ENCODE results near the gene NKAIN2.

NKAIN2 gene

DNA sequence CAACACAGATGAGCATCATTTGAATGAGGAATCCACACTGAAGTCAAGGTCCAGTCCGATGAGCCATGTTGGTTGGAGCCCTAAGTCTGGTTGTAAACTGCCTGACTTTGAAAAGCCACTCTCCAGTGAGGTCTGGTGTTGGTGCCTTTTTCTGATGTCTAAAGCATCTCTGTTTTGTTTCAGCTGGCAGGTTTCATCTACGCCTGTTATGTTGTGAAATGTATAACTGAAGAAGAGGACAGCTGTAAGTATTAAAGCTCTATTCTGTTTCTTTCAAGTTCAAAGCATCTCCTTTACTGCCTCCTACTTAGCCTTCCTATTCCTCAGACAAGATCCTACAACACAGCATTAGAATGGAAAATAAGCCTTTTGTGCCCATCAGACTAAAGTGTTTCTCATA lies 987.5 kb downstream of the NKAIN2 start:
- no peak for DNase-seq

DNA sequence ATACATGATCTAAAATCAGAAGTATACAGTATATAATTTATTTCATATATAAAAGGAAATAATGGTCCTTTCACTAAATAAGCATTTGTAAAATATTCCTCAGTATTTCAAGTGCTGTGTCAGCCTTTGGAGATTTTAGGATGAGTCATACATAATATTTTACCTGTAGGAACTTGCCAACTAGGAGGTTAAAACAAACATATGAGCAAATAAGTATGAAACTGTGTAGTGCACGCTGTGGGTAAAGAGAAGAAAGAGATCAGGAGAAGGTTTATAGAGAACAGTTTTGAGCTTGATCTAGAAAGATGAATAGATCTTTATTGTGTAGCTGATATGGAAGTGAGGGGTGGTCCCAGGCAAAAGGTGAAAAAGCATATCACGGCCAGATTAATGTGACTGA lies 988.7 kb downstream of the NKAIN2 start:
- DNase-seq, result no peak

DNA sequence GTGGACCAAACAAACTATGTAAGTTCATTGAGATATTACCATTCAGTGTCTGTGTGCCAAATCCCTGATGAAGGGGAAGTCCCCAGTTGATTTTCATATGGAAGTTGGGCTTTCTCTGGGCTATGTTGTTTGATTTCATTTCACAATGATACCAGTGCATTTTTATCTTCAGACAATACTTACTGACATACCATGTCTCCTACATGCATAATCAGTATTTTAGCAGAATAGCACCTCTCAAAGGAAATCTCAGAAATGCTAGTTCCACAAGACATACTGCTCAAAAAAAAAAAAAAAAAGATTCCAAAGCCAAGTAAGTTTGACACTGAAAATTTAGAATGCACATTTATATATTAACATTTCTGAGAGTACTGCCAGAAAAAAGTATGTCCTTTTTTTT lies 989.7 kb downstream of the NKAIN2 start:
- no peak for DNase-seq

DNA sequence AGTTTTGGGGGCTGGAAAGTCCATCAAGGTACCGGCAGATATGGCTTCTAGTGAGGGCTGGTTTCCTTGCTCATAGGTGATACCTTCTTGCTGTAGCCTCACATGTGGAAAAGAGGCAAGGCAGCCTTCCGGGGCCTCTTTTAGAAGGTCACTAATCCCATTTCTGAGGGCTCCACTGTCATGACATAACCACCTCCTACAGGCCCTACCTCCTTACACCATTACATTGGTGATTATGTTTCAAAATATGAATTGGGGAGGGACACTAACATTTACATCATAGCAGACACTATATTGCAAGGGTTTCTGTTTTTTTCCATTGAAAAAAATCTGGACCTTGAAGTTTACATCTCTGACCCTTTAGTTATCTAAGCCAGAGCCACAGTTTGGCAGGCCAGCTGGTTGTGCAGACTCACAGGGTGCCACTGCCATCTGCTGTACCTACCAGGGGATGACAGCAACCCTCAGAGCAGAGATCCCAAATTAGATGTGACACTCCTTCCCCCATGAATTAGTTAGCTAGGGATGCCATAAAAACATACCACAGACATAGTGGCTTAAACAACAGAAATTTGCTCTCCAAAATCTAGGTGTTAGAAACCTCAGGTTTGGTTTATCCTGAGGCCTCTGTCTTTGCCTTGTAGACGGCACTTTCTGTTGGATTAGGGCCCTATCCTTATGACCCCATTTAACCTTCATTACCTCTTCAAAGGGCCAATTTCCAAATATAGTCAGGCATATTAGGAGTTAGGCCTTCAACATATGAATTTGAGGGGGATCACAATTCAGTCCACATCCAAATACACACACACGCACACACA lies 992.2 kb downstream of the NKAIN2 start:
- no peak for DNase-seq

DNA sequence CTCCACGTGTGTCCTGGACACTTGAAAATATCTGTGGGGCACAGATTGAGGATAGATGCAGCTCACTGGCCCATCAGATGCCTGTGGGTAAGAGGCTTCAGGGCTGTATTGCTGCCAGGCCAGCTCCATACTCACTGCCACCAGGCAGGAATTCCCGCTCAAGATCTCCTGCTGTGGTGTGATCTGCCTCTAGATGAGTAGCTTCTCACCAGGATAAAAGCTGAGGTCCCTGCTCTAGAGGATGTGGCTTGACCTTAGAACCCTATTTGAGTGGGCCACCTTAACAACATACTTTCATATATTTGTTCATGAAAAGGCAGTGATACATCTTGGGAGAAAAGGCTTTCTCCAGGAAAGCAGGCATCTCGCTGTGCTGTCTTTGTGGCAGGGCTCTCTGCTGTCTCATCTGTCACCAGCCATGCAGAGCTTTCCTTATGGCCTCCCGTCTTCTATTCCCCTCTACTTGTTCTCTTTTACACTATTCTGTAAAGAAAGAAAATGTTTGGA lies 992.9 kb downstream of the NKAIN2 start:
- no peak for DNase-seq

DNA sequence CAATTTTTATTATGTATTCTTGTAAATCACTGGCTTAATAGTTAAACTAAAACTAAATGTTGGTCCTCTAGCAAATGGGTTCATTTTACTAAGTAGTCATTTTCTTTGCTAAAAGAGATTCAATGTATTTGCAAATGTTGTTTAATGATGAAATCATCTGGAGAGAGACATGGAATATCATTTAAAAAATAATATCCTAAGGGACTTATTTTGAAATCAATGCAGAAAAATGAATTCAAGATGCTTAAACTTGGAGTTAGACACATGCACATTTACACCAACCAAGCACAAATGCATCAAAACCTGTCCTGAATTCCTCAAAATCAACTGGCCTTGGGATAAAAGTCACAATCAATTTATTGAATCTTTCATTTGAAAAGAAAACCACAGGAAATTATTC lies 993.6 kb downstream of the NKAIN2 start:
- no peak for DNase-seq

DNA sequence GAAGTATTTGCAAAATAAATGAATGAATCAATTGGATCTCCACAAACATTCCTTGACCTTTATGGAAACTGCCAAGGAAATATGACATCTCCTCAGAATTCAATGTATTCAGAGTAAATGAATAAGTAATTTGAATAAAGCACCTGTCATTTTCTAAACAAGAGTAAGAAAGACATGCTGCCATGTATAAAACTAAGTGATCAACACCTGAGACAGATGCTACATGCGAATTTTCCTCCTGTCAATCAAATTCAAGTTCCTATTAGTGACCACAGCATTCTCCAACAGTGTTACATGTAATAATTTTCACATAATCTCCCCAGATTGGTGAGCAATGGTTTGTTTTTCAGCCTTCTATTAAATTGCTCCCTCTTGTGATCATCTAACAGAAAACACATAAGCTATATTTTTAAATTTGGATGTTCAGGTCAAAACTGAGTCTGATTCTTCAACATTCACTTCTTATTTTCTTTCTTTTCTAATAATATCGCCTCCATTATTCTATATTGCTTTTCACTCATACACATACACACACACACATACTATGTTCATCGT lies 995.4 kb downstream of the NKAIN2 start:
- DNase-seq, result no peak

DNA sequence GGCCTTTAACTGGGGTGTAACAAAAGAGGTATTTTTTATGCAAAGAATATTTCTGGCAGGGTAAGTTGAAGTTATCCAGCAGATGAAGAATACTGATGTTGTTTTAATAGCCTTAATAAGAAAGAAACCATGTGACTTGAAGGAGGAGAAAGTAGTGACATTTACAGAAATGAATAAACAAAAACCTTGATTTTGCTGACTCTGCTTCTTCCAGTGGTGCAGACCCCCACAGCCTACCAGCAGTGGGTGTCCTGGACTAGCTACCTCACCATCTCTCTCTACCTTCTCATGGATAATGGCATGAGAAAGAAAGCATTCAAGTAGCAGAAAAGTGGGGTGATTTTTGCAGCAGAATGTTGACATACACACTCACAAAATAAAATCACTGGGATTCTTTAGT lies 996.0 kb downstream of the NKAIN2 start:
- DNase-seq, result no peak

DNA sequence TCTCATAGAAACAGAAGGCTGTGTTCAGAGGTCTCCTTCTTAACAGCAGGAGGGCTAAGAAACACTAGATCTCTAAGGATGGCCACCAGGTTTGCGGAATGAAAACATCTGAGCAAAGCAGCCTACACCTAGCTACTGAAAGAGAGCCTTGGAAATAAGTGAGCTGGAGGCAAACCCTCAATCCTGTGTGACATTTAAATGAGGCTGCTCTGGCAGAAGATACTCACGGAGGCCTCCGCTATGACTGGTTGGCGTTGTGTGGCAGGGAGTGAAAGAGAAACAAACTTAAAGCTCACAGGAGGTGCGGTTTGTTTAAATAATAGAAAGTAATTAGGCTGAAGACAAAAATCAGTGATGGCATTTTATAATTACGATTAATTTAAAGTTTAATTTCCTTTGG lies 996.6 kb downstream of the NKAIN2 start:
- no peak for DNase-seq

DNA sequence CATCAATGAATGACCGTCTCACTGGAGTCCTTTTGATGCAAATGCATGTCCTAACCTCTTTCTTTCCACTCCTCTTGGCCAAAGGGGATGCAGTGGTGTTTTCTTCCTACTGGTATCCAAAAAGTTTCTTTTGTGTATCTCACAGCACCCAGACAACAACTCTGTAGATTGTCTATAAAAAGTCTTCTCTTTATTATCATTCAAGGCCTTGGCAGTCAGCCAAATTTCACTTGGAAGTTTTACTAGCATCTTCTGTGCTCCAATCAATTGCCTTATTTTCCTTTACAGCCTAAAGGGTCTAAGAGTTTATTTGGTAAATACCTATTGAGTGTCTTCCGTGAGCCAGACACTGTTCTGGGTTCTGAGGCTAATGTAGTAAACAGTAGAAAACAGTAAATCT lies 1008.4 kb downstream of the NKAIN2 start:
- DNase-seq, result no peak

DNA sequence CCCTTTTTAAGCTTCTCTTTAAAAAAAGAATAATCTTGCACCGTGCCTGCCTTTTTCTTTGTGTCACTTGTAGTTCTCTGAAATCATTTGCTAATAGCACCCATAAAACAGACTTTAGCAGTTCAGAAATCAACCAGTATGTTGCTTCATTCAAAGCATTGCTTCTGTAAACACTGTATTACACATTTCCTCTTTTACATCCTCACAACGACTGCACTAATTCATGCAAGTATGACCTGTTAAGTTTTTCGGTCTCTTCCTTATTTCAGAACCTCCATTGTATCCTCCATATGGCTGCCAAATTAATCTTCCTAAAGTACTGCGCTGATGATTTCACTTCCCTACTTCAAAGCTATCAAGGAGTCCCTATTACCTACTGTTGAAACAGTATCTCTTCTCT lies 1015.7 kb downstream of the NKAIN2 start:
- DNase-seq, result no peak

DNA sequence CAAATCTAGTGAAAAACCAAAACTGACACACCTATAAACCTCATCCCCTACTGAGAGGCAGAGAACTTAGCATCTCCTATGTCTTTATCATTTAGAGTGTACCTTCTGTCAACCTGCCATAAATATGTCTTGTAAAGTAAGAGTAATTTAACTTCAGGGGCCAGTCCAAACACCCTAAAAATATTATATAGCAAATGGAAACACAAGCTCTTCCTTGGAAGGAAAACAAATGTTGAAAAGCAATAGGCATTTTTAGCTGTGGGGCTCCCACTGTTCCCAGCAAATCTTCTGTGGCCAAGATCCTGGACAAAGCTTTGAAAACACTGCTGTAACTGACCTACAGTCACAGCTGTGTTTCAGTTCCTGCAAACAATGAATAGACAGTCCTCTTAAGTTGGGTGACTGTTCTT lies 1018.5 kb downstream of the NKAIN2 start:
- no peak for DNase-seq

DNA sequence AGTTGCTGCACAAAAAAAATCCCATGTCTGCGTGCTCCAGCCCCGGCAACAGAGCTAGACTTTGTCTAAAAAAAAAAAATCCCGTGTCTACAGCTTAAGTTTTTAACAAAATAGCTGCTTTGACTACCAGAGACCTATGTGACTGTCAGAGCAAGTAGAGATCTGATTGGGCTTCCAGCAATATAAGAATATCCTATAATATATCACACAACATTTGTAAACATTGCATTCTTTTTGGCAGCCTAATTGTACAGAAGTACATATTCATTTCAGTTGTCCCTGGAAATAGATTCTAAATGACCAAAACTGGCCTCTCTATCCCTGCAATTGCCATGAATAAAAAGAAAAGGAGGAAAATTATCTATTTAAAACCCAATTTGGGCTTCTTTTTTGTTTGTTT lies 1019.1 kb downstream of the NKAIN2 start:
- no peak for DNase-seq

DNA sequence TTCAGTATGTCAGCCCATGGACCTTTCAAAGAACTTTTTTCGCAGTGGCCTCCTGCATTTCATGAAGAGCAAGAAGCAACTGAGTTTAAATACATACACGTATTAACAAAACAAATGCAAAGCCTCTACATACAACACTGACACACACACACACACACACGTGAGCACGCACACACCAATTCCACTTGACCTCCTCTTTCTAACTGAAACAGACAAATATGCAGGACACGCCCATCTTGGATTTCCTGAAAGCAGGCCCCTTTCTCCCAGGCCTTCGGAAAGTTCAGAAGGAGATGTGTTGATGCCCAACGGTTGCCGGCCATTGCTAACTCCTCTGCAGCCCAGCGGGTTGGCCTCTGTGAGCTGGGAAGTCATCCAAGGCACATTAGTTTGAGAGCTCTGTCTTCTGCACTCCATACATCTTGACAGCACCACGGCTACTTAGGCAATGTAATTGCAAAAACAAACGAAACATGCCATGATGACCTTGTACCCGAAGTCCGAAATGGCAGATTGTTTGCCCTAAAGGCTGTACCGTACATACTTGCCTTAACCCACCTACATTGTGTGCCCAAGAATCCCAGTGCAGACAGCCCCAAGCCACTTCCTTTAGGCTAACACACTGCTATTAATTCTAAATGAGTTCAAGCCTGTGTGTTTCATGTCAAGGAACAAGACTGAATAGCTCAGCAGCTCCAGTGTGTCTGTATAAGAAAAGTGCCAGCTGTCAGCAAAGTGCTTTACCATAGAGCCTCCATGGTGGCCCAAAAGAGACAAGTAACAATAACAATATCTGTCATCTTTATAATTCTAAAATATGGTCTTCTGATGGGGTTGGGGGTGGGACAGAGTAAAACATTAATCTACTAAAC lies 1019.8 kb downstream of the NKAIN2 start:
- no peak for DNase-seq

DNA sequence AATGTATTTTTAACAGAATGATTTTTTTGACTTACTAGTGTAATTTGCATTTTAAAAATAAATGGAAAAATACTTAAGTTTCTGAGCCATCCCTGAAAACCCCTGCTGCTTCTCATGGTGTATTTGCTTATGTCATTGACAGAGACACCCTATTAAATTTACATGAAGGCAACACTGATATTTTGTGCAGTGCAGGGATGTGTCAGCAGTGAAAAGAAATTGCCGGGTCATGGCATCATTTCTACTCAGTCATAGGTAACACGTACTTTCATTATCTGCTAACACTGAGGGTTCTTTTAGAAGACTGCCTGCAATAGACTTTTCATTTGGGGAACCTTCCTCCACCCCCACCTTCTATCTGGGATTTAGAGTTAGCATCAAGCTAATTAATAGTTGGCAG lies 1021.9 kb downstream of the NKAIN2 start:
- no peak for DNase-seq

DNA sequence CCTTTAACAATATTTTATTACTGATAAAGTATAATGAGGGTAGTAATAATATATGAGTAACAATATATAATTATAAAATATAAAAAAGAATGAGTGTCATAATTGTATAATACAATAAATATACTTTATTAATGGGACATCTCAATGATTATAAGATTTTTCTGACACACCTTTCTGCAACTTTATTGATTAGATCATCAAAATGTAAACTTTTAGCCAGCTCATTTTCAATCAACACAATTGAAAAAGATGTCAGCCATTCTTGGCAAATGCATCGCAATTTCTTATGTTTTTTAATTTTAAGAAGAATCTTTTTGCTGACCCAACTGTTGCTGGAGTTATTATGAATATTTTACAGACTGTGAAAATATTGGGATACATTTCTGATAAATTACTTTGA lies 1026.2 kb downstream of the NKAIN2 start:
- DNase-seq, result no peak

DNA sequence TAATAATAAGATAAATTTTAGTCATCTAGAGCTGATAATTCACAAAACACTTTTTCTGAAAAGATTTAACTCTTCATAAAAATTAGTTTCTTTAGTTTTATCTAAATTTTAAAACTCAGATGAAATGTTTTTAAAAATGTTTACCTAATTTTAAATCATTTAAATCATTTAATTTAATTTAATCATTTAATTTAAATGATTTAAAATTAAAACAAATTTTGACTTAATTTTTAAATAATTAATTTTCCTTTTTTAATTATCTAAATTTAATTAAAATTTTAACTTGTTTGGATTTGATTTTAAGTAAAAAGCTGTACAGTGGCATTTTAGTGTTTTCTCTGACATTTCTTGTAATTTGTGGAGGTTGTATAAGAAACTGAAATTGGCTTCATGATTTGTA lies 1026.8 kb downstream of the NKAIN2 start:
- DNase-seq, result no peak

DNA sequence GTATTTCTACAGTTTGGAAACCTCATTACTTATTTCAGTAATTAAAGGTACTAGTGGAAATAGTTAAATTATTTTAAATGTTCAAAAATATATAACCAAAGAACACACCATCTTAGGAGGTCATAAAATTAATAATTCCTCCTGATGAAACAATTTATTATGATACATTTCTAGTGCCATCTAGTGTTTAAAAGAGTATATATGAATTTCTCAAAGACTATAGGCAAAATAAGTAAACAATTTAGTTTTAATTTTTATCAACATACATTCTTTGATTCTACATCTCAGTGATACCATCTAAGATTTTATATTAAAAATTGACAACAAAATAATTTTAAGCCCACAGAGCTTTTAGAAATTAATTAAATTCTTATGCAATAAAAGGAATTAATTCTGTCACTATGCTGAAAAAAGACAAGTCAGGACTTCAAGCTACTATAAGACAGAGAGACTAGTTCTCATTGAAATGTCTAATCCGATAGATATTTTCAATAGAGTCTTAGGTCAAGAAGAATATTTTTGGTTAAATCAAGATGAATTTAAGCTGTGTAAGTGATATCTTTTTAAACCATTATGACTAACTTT lies 1050.8 kb downstream of the NKAIN2 start:
- no peak for DNase-seq

DNA sequence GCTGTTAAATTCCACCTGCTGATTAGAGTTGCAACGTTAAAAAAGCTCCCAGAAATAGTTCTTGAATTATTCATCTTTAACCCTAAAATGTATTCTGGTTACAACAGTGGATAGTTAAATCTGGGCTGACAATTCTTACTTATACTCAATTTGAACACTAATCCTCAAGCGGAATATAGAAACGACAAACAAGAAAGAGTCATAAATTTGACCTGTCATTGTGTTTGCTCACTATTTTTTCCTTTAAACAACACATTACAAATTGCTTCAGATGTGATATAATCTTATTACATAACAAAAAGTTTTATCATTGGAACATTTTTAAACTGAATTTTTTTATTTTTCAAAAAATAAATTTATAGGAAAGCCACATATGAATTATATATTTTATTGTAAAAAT lies 1054.1 kb downstream of the NKAIN2 start:
- DNase-seq, result no peak

DNA sequence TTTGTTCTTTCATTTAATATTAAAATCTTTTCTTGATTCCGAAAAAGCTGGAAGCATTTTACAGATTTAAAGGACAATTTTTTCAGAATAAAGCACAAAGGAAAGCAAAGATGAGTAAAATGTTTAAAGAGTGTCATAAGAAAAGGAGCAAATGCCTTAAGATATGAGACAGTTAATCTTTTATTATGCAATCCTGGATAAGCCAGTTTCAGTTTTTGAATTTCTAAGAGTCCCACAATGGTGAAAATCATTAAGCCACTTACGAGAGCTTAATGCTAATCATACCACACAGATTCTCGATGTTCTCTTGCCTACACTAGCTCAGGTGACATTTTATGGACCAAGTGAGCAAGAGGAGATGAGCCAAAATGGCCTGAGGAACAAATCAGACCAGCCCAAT lies 1054.9 kb downstream of the NKAIN2 start:
- no peak for DNase-seq

DNA sequence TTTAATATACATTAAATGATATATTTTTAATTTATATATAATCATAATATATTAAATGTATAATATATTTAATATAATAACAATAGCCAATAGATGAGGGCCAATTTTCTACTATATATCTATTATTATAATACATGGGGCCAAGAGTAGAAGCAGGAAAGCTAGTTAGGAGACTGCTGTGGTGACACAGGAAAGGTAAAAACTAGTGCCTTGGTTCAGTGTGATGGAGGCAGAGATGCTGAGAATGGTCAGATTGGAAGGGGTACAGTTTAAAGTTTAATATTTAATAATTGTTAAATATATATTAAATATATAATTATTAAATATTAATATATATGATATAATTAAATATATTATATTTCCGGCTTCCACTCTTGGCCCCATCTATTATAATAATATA lies 1055.7 kb downstream of the NKAIN2 start:
- DNase-seq, result no peak

DNA sequence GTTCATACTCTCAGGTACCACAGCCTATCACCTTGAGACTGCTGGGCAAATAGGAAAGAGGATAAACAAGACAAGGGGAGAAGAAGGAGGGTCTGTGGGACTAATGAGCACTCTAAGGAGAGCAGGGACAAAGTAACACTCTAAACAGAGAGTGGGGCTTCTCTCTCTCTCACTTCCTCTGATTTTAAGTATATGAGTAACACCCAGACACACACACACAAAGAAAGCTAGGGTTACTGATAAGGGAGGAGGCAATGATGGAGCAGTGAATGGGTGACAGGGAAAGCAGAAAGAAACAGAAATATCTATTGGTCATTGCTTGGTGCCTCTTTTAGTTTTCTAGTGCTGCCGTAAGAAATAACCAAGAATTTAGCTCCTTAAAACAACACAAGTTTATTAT lies 1062.4 kb downstream of the NKAIN2 start:
- no peak for DNase-seq

DNA sequence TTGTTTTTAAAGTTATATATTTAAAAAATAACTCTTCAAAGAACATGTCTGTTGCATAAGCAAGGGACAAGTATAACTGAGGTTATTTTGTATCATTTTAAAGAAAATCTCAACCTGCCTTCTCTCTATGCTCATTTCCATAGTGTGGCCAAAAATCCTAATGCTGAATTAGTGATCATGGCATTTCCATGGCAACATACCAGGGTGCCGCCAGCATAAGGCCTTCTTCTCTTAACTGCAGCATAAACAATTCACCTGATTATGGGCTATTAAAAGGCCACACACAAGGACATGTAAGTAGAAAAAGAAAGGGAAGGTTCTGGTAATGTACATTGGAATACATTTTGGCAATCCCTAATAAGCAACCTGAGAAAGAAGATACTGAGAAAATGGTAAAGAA lies 1063.5 kb downstream of the NKAIN2 start:
- DNase-seq, result no peak

Measured in CD4-positive, alpha-beta T cell treated with Interferon alpha-2 for 1 hour (primary cell).